K562 (cell line): ENCODE measurements around the gene USP20.

Source experiments
- FOXA1 ChIP-seq: fragments of 450-650 bp; IDR thresholded peaks from 2 replicates; pipeline ENCODE4 v1.6.1; 2016; ENCODE audit warnings: mild to moderate bottlenecking, borderline replicate concordance
- TF ChIP-seq, protein P1 (sequence below): sonication (generic); formaldehyde crosslinking; IDR thresholded peaks from 2 replicates; pipeline ENCODE4 v1.8.1; 2023; ENCODE audit warnings: mild to moderate bottlenecking, missing genetic modification reagents

DNA sequence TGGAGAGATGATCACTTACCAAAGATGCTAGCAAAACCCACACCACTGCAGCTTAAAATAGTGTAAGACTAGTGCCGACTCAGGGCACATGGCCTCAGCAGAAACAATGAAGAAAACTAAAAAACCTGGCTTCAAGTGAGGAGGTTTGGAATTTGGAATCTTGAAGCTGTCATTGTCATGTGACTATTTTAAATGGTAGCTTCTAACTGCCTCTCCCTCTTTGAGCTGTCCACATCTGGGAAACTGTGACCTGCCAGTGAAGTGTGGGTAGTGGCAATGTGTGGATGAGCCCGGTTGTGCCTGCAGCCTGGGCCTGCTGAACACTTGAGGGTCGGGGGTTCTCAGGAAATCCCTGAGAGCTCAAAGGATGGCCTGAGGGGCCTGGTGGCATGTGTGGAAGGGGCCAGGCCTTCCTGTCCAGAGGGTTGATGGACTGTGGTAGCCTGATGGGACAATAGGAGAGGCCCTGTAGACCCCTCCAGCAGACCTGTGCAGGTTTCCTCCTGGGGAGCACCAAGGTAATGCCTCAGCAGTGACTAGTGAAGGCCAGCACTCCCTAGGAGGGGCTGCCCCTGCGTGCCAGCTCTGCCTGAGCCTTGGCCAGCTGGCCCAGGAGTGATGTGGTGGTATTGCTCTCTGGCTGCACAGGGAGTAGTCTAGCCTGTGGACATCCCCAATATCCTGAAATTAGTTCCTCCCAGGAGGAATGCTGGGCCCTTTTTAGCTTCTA, 13.6 kb downstream of the USP20 start:
- TF ChIP-seq, protein P1, sequence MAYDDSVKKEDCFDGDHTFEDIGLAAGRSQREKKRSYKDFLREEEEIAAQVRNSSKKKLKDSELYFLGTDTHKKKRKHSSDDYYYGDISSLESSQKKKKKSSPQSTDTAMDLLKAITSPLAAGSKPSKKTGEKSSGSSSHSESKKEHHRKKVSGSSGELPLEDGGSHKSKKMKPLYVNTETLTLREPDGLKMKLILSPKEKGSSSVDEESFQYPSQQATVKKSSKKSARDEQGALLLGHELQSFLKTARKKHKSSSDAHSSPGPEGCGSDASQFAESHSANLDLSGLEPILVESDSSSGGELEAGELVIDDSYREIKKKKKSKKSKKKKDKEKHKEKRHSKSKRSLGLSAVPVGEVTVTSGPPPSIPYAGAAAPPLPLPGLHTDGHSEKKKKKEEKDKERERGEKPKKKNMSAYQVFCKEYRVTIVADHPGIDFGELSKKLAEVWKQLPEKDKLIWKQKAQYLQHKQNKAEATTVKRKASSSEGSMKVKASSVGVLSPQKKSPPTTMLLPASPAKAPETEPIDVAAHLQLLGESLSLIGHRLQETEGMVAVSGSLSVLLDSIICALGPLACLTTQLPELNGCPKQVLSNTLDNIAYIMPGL (CRISPR knock-in tag), result no peak
- TF ChIP-seq FOXA1, result no peak
